ENCODE data around the gene PRELID2.

PRELID2 gene

DNA sequence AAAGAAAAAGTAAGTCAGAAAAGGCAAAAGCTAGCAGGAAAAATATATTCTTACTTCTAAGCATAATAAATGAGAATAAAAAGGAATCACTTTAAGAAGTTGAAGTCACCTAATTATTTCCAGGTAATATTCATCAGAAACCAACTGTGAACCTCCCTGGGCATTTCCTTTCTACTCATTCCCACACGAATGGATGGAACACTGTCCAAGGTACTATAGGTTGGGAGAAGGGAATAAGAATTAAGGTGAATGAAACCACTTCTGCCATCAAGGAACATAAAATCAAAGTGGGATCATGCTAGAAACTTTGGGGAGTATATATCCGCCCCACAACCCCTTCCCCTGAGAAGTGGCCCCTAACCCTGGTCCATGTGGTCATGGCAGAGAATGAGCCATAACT is 41.6 kb downstream of the PRELID2 start:
- no peak for DNase-seq

DNA sequence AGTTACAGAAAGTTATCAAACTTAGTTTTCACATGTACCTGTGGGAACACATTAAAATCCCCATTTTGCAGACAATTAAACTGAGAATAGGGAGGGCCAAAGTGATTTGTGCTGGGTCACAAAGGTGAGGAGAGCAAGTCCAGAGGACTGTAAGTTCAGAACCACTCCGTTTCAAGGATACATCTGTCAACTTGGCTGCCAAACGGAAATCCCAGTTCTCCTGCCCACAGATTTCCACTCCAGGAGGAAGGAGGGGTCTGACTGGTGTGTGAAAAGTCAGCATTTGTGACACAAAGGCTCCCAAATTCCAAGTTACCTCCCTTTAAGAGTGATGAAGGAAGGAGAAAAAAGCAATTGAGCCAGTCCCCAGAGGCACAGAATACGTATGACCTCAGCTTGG is 42.3 kb downstream of the PRELID2 start:
- no peak for DNase-seq

DNA sequence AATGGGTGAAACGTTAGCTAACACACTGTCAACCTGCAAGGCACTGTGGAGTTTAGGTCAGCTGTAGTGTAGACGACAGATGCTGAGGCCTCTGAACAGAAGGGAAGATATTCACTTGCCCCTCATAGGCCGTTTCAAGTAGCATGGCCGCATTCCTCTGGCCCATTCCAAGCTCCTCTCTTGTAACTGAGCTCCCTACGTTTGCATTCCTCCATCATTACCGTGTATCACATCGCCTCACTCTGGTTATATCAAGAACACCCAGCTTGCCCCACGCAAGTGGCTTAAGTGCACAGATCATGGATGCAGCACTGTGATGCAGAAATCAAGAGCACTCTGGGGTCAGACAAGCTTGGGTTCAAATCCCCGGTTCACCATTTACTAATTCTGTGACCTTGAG is 43.3 kb downstream of the PRELID2 start:
- no peak for DNase-seq

DNA sequence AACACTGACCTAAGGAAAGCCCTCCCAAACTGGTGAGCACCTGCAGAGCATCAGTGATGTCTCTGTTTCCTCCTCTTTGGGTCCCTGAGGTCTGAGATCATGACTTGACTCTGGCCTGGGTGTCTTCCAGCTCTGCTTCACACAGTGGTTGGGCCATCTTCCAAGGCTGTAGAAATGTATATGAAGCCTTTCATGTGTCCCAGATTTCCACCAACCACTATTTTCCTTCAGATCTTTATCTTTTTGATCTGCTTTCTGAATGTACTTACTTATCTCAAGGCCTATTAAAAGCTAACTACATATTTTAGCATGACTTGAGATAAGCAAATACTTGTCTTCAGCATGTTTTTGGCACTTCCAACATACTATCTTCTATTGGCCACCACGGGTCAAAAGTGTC is 47.1 kb downstream of the PRELID2 start:
- no peak for DNase-seq

DNA sequence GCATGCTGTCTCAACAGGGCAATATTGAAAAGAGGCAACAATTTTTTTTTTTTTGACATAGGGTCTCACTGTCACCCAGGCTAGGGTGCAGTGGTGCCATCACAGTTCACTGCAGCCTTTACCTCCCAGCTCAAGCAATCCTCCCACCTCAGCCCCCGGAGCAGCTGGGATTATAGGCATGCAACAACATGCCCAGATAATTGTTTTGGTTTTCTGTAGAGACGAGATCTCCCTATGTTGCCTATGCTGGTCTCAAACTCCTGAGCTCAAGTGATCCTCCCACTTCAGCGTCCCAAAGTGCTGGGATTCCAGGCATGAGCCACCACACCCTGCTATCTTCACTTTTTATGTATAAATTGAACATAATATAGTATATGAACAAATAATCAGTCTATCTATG is 47.6 kb downstream of the PRELID2 start:
- DNase-seq: no peak

DNA sequence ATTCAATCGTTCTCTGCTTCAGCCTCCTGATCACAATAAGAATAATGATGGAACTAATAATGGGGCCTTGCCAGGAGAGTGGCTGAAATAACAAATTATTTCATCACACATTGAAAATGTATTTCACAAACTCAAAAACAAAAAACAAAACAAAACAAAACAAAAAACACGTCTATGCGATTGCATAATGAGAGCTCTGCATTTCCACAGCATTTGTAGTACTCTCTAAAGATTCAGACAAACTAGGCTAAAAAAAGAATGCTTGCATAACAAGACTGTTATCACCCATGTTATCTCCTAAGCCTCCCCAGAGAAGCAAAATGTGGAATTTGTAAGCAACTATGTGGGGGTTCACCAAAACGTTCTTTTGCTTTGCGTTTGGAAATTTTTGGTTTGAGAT is 48.1 kb downstream of the PRELID2 start:
- no peak for DNase-seq

DNA sequence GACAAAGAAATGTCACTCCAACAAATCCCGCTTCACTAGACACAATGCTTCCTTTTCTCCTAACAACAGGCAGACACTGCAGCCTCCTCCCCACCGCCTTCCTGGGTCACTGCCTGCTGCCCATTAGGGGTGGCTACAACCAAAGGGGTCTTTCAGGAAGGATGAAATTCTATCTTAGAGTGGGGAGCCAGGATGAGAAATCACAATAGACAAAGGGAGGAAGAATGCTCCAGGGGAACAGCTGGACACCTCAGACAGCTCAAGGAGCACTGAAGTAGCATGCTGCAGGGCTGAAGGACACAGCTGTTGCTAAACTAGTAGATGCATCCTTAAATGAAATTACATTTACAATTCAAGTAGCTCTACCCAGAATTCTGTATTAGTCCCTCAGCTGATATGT is 54.2 kb downstream of the PRELID2 start:
- no peak for DNase-seq

DNA sequence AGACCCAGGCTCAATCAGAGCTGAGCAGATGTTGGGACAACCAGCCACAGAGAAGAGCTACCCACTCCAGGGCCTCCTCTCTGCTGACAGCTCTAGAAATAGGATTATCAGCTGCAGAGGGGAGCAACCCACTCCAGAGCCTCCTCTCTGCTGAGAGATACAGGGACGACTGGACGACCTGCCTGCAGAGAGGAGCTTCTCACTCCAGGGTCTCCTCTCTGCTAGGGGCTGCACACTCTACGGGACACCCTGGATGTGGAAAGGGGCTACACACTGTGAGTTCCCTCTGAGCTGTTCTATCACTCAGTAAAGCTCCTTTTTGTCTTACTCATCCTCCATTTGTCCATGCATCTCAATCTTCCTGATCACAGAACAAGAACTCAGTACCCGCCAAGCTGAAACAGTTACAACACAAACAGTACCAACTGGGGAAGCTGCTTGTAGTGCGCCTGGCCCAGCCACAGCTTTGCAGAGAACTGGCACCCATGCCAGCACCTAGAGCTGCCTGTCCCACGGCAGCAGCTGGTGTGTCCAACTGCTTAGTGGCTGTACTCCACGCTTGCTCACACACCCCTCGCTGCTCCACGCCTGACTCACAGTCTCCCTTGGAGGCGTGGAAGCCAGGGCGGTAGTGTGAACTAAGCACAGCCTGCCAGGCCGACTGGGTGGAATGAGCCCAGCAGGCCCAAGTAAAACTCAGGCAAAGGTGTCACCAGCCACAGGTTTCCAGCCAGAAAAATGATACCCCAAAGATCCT is 56.8 kb downstream of the PRELID2 start:
- no peak for DNase-seq

DNA sequence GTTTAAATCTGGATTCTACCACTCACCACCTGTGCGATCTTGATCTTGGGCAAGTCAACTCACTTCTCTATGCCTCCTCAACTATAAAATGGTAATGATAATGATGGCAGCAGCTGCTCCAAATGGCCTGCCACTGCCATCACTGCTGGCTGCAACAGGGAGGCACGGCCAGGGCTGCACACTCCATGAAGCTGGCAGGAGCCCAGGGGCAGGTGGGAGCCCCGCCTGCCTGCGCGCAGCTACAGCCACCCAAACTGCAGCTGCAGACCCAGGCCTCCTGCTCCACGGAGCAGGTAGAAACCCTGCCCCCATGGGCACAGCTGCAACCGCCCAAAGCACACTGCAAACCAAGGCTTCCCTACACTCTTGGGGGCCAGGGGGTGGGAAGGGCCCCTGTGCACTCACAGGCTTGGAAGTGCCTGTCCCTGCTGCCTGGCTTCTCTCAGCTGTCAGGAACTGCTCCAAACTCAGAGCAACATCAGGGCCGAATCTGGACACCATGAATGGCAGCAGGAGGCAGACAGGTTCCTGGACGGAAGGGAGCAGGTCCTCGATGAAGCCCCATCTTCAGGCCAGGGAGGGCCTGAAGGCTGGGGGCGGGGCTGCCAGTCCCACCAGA is 57.6 kb downstream of the PRELID2 start:
- DNase-seq: no peak

DNA sequence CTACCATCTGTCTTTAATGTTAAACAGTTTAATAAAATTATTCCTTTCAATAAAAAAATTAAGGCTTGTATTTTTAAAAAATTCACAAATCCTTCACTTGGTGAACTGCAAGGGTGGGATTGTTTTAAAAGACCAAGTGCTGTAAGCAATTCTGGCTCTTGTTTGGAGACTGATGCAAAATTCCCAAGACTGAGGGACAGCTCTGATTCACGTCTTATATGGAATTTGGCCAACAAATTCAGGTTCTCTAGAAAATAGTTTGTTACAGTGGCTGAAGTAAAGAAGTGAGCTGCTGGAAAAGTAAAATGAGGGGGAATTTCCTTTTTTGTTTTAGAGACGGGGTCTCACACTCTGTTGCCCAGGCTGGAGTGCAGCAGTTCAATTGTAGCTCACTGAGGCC is 58.3 kb downstream of the PRELID2 start:
- no peak for DNase-seq

DNA sequence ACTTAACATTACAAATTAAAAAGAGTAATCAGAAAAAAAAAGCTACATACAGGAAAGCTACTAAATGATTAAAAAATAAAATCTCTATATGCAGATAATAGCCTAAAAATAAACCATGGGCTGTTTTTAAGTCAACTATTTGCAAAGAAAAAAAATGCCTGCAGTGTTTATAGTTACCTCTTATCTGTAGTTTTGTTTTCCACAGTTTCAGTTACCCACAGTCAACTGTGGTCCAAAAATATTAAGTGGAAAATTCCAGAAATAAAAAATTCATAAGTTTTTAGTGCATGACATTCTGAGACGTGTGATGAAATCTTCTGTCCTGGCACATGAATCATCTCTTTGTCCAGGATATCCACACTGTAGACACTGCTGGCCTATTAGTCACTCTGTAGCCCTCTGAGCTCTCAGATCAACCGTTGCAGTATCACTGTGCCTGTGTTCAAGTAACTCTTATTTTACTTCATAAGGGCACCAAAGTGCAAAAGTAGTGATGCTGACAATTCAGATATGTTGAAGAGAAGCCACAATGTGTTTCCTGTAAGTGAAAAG is 59.2 kb downstream of the PRELID2 start:
- no peak for DNase-seq

DNA sequence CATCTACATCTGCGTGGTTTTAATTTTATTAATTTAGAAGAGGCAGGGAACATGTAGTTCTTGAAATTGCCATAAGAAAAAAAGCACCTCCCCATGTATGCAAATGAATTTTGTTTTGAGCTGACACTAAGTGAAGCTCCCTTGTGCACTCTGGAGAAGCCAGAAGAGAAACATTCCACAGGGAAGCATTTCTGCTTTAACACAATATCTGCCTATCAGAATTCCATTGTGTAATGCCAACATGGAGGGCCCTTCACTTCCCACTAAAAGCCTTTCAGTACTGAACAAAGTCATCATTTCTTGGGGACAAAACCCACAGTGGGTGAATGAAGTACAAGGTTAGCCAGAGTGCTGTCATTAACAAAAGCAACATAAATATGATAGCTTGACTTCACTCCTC is 59.7 kb downstream of the PRELID2 start:
- DNase-seq: no peak

DNA sequence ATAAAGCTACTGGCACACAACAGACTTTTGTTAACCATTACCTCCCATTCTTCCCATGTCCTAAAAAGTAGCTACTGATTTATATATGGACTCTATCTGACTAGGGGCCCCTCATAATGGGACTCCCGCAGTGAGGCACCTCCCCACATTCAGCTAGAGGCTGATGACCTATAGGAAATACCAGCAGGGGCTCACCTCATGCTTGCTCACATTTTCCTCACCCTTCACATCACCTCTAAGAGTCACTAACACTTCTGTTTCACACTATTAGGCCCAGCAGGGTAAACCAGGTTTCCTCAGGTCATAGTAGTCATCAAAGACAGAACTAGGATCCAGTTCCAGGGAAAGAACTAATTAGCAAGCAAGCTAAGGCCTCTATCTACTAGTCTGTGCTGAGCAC is 60.7 kb downstream of the PRELID2 start:
- no peak for DNase-seq

DNA sequence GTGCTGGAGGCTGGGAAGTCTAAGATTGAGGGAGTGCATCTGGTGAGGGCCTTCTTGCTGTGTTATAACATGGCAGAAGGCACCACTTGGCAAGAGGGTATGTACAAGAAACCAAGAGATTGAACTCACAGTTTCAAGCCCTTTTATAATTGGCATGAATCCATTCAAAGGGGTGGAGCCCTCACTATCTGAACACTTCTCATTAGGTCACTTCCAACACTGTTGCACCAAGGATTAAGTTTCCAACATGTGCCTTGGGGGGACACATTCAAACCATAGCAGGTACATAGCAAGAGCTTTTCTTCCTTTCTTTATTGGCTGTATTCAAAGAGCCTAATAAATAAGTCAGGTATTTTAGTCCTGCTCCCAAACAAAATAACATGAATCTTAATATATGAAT is 62.7 kb downstream of the PRELID2 start:
- no peak for DNase-seq

DNA sequence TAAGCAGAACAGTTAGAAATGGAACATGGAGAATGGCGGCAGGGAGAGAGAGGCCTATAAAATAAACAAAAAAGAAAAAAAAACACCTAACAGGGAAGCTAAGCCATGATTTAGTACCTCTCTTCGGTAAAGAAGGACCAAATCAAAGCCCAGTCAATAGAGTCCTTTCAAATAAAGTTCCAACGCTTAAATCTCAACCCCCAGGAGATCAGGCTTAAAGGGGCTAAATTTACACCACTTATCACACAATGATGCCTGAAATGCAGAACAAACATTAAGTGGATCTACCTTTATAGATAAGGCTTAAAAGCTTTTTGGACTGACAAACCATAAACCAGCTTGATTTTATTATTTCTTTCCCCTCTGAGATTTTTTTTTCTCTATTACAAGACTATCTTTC is 66.3 kb downstream of the PRELID2 start:
- DNase-seq: no peak

DNA sequence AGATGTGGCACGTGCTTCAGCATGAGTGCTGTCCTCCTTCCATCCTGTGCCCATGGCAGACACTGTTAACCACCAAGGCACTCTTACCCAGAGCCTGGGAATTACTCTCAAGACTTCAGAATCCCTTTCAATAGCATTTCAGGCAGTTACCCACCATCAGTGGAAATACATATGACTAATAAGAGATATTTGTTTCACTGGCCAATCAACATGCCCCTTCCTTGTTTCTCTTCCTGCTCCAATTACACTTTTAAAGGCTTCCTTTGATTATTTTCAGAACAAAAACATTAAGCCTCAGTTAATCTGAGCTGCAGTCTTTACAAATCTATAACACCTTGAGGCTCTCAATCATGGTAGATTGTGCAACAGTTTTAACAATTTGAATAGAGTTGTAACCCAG is 70.8 kb downstream of the PRELID2 start:
- DNase-seq: no peak

DNA sequence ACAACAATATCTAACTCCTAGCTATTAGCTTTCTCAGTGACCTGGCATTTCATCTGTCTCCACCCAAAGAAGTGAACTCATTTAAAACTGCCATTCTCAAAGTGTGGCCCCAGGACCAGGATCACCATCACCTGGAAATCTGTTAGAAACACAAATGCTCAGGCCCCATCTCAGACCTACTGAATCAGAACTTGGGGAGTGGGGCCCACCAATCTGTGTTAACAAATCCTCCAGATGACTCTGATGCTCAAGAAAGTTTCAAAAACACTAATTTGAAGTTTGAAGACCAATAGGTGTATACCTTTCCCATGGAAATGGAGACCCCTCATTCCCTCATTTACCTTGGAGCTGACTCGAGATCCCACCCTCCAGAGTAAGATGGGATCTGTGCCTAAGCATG is 72.3 kb downstream of the PRELID2 start:
- no peak for DNase-seq

DNA sequence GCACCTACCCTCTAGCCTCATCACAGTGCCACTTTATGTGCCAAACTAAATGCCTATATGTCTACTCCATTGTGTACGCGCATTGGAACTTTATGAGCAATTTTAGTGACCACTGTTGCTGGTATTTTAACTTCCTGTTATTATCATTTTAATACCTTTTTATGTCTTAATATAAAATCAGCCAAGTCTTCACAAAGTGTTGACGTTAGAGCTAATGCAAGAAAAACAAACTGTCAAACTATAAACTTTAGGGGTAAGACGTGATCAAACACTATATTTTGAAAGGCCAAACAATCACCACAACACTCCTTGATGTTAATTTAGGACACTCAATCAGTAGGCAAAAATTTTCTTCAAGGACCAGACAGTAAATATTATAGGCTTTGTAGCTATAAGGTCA is 73.9 kb downstream of the PRELID2 start:
- DNase-seq: no peak

DNA sequence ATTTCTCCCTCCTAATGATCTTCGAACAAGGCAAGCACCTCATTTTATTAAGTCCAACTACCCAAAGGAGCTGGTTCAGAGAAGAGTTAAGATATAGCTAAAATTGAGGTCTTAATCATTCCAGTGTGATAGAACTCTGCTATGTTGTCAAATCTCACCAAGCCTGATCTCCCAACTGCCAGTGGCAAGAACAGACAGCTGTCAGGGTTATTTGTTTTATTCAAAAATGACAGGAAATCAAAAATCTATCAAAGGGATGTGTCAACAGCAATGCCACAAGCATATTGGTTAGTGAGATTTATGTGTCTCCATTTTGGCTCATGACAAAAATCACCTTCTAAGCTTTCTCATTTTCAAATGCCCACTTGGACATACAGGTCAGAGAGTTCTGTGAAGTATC is 74.5 kb downstream of the PRELID2 start:
- DNase-seq: no peak

DNA sequence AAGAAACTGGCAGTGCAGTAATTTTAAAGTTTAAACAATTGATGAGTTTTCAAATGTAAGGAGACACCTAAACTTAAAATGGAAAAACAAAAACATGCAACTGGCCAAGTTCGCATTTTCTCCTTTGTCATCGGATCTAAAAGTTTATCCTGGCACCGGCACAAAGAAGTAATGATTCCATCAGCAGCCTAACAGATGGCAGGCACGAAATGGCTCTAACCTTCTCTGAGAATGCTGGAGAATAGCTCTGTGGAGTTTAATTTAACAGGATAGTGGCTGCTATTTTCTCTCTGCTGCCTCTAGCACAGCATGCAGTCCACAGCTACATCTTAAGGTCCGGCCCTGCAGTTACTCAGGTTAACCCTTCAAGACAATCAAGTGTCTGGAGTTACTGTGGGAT is 82.2 kb downstream of the PRELID2 start:
- no peak for DNase-seq

DNA sequence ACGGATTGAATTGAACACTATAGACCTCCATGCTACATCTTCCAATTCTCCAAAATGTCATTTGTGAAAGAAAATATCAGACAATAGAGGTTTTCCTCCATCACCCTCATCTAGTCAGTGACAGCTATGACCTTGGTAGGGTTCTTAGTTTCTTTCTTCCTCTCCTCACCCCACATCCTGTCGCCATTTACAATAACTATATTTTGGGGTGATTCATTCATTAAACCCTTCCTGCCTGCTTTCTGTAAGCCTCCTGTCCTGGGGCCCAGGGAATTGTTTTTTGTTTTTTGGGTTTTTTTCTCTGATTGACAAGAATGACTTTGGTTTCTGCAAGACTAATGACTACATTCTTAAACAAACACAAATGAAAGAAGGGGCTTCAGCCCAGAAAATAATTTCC is 82.6 kb downstream of the PRELID2 start:
- DNase-seq: no peak

DNA sequence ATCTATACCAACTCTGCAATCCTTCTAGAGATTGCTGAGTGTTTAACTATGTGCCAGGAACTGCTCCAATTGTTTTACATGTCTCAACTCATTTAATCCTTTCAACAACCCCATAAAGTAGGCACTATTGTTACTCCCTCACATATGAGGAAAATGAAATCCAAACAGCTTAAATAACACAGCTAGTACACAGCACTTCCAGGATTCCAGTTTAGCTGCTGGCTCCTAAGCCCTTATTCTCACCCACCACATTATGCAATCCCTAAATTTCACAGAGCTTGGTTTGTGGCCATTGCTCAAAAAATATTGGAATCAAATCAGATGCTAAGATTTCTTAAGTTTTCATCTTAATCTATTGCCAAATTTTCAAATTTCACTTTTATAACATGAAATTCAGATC is 84.9 kb downstream of the PRELID2 start:
- DNase-seq: no peak

DNA sequence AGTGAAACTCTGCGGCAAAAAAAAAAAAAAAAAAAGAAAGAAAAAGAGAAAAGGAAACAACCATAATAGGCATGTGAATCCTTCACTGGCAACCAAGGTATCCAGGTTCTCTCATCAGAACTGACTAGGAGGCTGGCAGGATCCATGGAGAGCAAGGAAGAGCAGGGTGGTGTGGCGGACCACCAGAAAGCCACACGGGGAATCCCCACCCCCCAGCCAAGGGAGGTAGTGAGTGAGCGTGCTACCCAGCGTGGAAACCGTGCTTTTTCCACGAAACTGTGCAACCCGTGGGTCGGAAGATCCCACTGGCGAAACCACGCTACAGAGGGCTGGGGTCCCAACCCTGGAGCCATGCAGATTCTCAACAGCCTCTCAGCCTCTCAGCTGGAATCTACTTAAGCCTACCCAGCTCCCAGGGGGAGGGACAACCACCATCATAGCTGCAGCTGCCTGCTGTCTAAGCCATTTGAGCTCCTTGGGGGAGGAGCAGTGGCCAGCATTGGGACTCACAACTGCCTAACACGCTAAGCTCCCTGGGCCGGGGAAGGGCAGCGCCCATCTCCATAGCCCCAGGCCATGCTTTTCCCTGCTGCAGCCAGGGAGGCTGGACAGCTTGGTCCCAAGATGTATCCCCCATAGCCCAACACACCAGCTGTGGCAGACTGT is 91.6 kb downstream of the PRELID2 start:
- DNase-seq: no peak

DNA sequence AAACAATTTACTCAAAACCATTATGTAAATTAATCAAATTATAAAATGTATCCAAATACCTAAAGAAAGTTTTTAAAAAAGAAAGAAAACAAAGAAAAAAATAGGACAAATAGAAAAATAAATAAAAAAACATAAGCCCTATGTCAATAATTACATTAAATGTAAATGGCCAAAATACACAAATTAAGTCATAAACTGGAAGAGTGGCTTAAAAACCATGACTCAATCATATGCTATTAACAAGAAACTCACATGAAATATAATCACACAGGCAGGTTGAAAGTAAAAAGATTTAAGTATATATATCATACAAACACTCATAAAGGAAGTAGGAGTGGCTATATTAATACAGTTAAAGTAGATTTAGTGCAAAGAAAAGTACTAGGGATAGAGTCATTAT is 95.3 kb downstream of the PRELID2 start:
- DNase-seq: no peak

Measured in C1 segment of cervical spinal cord (tissue), 14 donors.